SK-N-SH treated with all-trans-retinoic acid at 6 μM for 48 hours (cell line): ENCODE results near the gene LEUTX.

Experiments
- ATAC-seq: fragments of 200-7000 bp; cut with Tn5 transposase; 3 replicates; pipeline ENCODE4 v1.9.1; 2020; ENCODE audit warnings: mild to moderate bottlenecking, moderate library complexity
- ARNTL ChIP-seq: fragments of 450-650 bp; formaldehyde crosslinking; IDR thresholded peaks from 2 replicates; pipeline ENCODE4 v1.5.0; 2020; ENCODE audit warnings: low read depth, mild to moderate bottlenecking, moderate library complexity, borderline replicate concordance
- BACH2 ChIP-seq: fragments of 250-450 bp; sonication (Bioruptor Pico); IDR thresholded peaks from 2 replicates; pipeline ENCODE4 v1.9.0; 2021; ENCODE audit warnings: mild to moderate bottlenecking, borderline replicate concordance
- CREB5 ChIP-seq: fragments of 250-450 bp; sonication (Bioruptor Pico); IDR thresholded peaks from 2 replicates; pipeline ENCODE4 v1.5.1; 2020; ENCODE audit warnings: low read depth, mild to moderate bottlenecking, moderate library complexity
- CSDC2 ChIP-seq: fragments of 250-450 bp; sonication (Bioruptor Pico); IDR thresholded peaks from 2 replicates; pipeline ENCODE4 v1.5.0; 2020; ENCODE audit warnings: mild to moderate bottlenecking, moderate library complexity
- CSRNP3 ChIP-seq: fragments of 250-450 bp; sonication (Bioruptor Pico); IDR thresholded peaks from 2 replicates; pipeline ENCODE4 v1.5.1; 2021; ENCODE audit warnings: mild to moderate bottlenecking, moderate library complexity
- ESRRG ChIP-seq: fragments of 250-450 bp; sonication (Bioruptor Pico); IDR thresholded peaks from 2 replicates; pipeline ENCODE4 v1.6.1; 2021; ENCODE audit warnings: mild to moderate bottlenecking
- GLIS3 ChIP-seq: fragments of 250-450 bp; sonication (Bioruptor Pico); IDR thresholded peaks from 2 replicates; pipeline ENCODE4 v1.5.0; 2020; ENCODE audit warnings: mild to moderate bottlenecking, moderate library complexity
- ISL1 ChIP-seq: fragments of 250-450 bp; sonication (Bioruptor Pico); IDR thresholded peaks from 2 replicates; pipeline ENCODE4 v2.1.2; 2022; ENCODE audit warnings: mild to moderate bottlenecking, moderate library complexity
- OSR1 ChIP-seq: fragments of 250-450 bp; sonication (Bioruptor Pico); IDR thresholded peaks from 2 replicates; pipeline ENCODE4 v1.8.0; 2022; ENCODE audit warnings: moderate library complexity, mild to moderate bottlenecking, inconsistent platforms
- POU6F1 ChIP-seq: fragments of 250-450 bp; sonication (Bioruptor Pico); IDR thresholded peaks from 2 replicates; pipeline ENCODE4 v1.8.0; 2021; ENCODE audit warnings: low read depth, mild to moderate bottlenecking, moderate library complexity, borderline replicate concordance
- PPARA ChIP-seq: fragments of 250-450 bp; sonication (Bioruptor Pico); IDR thresholded peaks from 2 replicates; pipeline ENCODE4 v1.5.0; 2020; ENCODE audit warnings: mild to moderate bottlenecking, borderline replicate concordance
- RARB ChIP-seq: fragments of 250-450 bp; sonication (Bioruptor Pico); IDR thresholded peaks from 2 replicates; pipeline ENCODE4 v1.8.0; 2021; ENCODE audit warnings: mild to moderate bottlenecking, moderate library complexity
- SNAI2 ChIP-seq: fragments of 250-450 bp; sonication (Bioruptor Pico); IDR thresholded peaks from 2 replicates; pipeline ENCODE4 v1.5.0; 2020; ENCODE audit warnings: mild to moderate bottlenecking, moderate library complexity
- TCF4 ChIP-seq: fragments of 250-450 bp; sonication (Bioruptor Pico); IDR thresholded peaks from 2 replicates; pipeline ENCODE4 v1.8.0; 2021; ENCODE audit warnings: mild to moderate bottlenecking, moderate library complexity, borderline replicate concordance
- TSHZ2 ChIP-seq: fragments of 250-450 bp; sonication (Bioruptor Pico); IDR thresholded peaks from 2 replicates; pipeline ENCODE4 v1.5.0; 2020; ENCODE audit warnings: mild to moderate bottlenecking, moderate library complexity
- ZFP30 ChIP-seq: fragments of 450-650 bp; formaldehyde crosslinking; IDR thresholded peaks from 2 replicates; pipeline ENCODE4 v1.5.0; 2022; ENCODE audit warnings: mild to moderate bottlenecking, moderate library complexity
- ZNF565 ChIP-seq: fragments of 450-650 bp; formaldehyde crosslinking; conservative IDR thresholded peaks from 2 replicates; pipeline ENCODE4 v1.5.0; 2020; ENCODE audit warnings: low read depth, mild to moderate bottlenecking, moderate library complexity
- ZNF70 ChIP-seq: fragments of 450-650 bp; formaldehyde crosslinking; IDR thresholded peaks from 2 replicates; pipeline ENCODE4 v1.5.0; 2020; ENCODE audit warnings: mild to moderate bottlenecking, moderate library complexity
- ZNF8 ChIP-seq: fragments of 450-650 bp; formaldehyde crosslinking; IDR thresholded peaks from 2 replicates; pipeline ENCODE4 v1.5.0; 2020; ENCODE audit warnings: mild to moderate bottlenecking, moderate library complexity

The LEUTX gene

GRCh38 chr19:39814595-39814994 is 35.9 kb downstream of the LEUTX start:
- no peak for ATAC-seq
- no peak for TF ChIP-seq PPARA
- no peak for TF ChIP-seq POU6F1 (CRISPR knock-in tag)
- no peak for TF ChIP-seq CSRNP3 (CRISPR knock-in tag)
- TF ChIP-seq CSDC2: no peak
- TF ChIP-seq ZNF565: no peak
- no peak for TF ChIP-seq ZNF70
- TF ChIP-seq RARB (CRISPR knock-in tag): no peak
- TF ChIP-seq BACH2: no peak

- no peak for ATAC-seq
- TF ChIP-seq ZFP30 (CRISPR knock-in tag): no peak
- TF ChIP-seq SNAI2 (CRISPR knock-in tag): no peak
- no peak for TF ChIP-seq ISL1
- TF ChIP-seq PPARA: no peak
- TF ChIP-seq CREB5 (CRISPR knock-in tag): no peak
- TF ChIP-seq CSDC2: no peak
- TF ChIP-seq ARNTL (CRISPR knock-in tag): no peak
- TF ChIP-seq RARB (CRISPR knock-in tag): no peak
- no peak for TF ChIP-seq TSHZ2 (CRISPR knock-in tag)
- TF ChIP-seq ZNF70: no peak
- no peak for TF ChIP-seq BACH2
- TF ChIP-seq, all 23 proteins: peak for 0
Observed at GRCh38 chr19:39816287-39817048, 37.8 kb downstream of the LEUTX start.

- TF ChIP-seq PPARA (no peak), POU6F1 (CRISPR knock-in tag) (no peak), GLIS3 (no peak), ZFP30 (CRISPR knock-in tag) (no peak), ZNF70 (no peak)
- no peak for ATAC-seq
Observed at GRCh38 chr19:39817888-39818561, 39.4 kb downstream of the LEUTX start.

- TF ChIP-seq TCF4 (CRISPR knock-in tag) (no peak), PPARA (no peak), ZNF8 (no peak), CREB5 (CRISPR knock-in tag) (no peak), CSDC2 (no peak), ZFP30 (CRISPR knock-in tag) (no peak), OSR1 (CRISPR knock-in tag) (no peak), ZNF565 (no peak), ESRRG (CRISPR knock-in tag) (no peak), POU6F1 (CRISPR knock-in tag) (no peak), GLIS3 (no peak)
- ATAC-seq: no peak
Observed at GRCh38 chr19:39818626-39819097, 40.0 kb downstream of the LEUTX start.
